Spleen (tissue), 11 donors: Measurements from ENCODE around the gene SKI. TPM values are rescaled to one million over a fixed set of nuclear protein-coding genes. Genes with fewer than 3 reads are reported as not detected.

Experiments used
- DNase-seq: peaks from one replicate; pipeline ENCODE4 v3.0.0-alpha.2; 2020
- H3K27ac ChIP-seq, 8 donors: fragments of 200-600 bp; sonication (generic) in 7 of 8; 1 replicate in 4 of 8; 2 replicates in 4 of 8; pipeline versions ENCODE4 v1.5.0 to v1.8.0; 2016 to 2021; ENCODE audit warnings: inconsistent platforms in 4 of 8, mild to moderate bottlenecking in 4 of 8, moderate library complexity in 1 of 8
- H3K27me3 ChIP-seq, 7 donors: fragments of 200-600 bp; sonication (generic) in 6 of 7; replicated peaks in 1 of 7; 1 replicate in 4 of 7; 2 replicates in 3 of 7; pipeline versions ENCODE4 v1.5.0 to v1.8.0; 2016 to 2021; ENCODE audit warnings: inconsistent platforms in 3 of 7, mild to moderate bottlenecking in 1 of 7
- H3K36me3 ChIP-seq, 6 donors: fragments of 200-600 bp; sonication (generic) in 5 of 6; 1 replicate in 4 of 6; 2 replicates in 2 of 6; pipeline versions ENCODE4 v1.5.0 to v1.8.0; 2016 to 2021; ENCODE audit warnings: inconsistent platforms in 2 of 6
- H3K4me1 ChIP-seq, 6 donors: fragments of 200-600 bp; sonication (generic) in 5 of 6; 1 replicate in 3 of 6; 2 replicates in 3 of 6; pipeline versions ENCODE4 v1.5.0 to v1.8.0; 2016 to 2021; ENCODE audit warnings: inconsistent platforms in 3 of 6
- H3K4me3 ChIP-seq, 8 donors: fragments of 200-600 bp; sonication (generic) in 7 of 8; 1 replicate in 4 of 8; 2 replicates in 4 of 8; pipeline versions ENCODE4 v1.5.0 to v1.8.0; 2016 to 2021; ENCODE audit warnings: inconsistent platforms in 4 of 8, mild to moderate bottlenecking in 4 of 8, moderate library complexity in 2 of 8
- H3K9me3 ChIP-seq, 8 donors: fragments of 200-600 bp; sonication (generic) in 7 of 8; 1 replicate in 4 of 8; 2 replicates in 4 of 8; pipeline versions ENCODE4 v1.5.0 to v1.8.0; 2016 to 2021; ENCODE audit warnings: inconsistent platforms in 4 of 8
- CTCF ChIP-seq, 11 experiments: fragments of 200-600 bp in 7 of 11; fragments of 450-650 bp in 4 of 11; sonication (generic) in 4 of 11; IDR thresholded peaks in 8 of 11; conservative IDR thresholded peaks in 3 of 11; 1 replicate in 7 of 11; 2 replicates in 4 of 11; pipeline versions ENCODE4 v1.4.0 to v1.8.0; 2016 to 2021; ENCODE audit warnings: antibody characterized with exemption in 11 of 11, inconsistent platforms in 4 of 11, mild to moderate bottlenecking in 1 of 11
- POLR2A ChIP-seq, 3 donors: fragments of 450-650 bp; IDR thresholded peaks; one replicate each; pipeline ENCODE4 v1.5.1; 2017; ENCODE audit warnings: antibody characterized with exemption in 3 of 3, mild to moderate bottlenecking in 1 of 3
- POLR2AphosphoS5 ChIP-seq, 3 donors: sonication (generic); formaldehyde crosslinking; IDR thresholded peaks; one replicate each; pipeline ENCODE4 v1.5.1; 2017; ENCODE audit warnings: antibody characterized with exemption in 3 of 3
- WGBS, 5 donors: extraction: QIAGEN DNeasy Blood & Tissue Kit in 3 of 5; methylation state at CpG; one replicate each; pipeline versions ENCODE4 v1.1.5 to v1.1.7; 2013 to 2018; 5-methylcytosine and 5-hydroxymethylcytosine counted together
- intact Hi-C: fragments of 100-400 bp; cut with DNase I; formaldehyde crosslinking; loops from one replicate; pipeline ENCODE4 v1.15.0; 2023; ENCODE audit warnings: low total_unique reads
- polyA plus RNA-seq, 3 donors: library from polyadenylated mRNA; stranded (reverse); fragments of 200-250 nt; gene quantifications; one replicate each; pipeline ENCODE4 v1.2.1, GENCODE V29; 2013
- total RNA-seq, 7 donors: library from RNA; depleted of rRNA in 3 of 7; stranded (reverse); fragments of >200 nt in 3 of 7; fragmentation: NEBNext Ultra II Directional in 4 of 7; extraction: Animal tissue kit (Norgen Biotek cat#: 25700) in 4 of 7; gene quantifications; one replicate each; pipeline versions ENCODE4 v1.1.0 to v1.2.1, GENCODE V29; 2016 to 2021
- donor health status: healthy with polysubstance abuse.
- donor health status: DM: no; HTN: no; CAD: no; lungs with moderate emphysema.
- donor health status: DM: no; HTN: no; CAD: no.
- donor health status: Bipolar disorder and iron deficiency.
- donor health status: healthy.
- donor health status: DM: no; HTN: no; CAD: no.
- donor health status: DM: yes; HTN: yes; CAD: no.

The SKI gene
- total and polyA plus RNA-seq, 10 donors, result 4.4 to 100.0 (median 54.3) TPM

DNA sequence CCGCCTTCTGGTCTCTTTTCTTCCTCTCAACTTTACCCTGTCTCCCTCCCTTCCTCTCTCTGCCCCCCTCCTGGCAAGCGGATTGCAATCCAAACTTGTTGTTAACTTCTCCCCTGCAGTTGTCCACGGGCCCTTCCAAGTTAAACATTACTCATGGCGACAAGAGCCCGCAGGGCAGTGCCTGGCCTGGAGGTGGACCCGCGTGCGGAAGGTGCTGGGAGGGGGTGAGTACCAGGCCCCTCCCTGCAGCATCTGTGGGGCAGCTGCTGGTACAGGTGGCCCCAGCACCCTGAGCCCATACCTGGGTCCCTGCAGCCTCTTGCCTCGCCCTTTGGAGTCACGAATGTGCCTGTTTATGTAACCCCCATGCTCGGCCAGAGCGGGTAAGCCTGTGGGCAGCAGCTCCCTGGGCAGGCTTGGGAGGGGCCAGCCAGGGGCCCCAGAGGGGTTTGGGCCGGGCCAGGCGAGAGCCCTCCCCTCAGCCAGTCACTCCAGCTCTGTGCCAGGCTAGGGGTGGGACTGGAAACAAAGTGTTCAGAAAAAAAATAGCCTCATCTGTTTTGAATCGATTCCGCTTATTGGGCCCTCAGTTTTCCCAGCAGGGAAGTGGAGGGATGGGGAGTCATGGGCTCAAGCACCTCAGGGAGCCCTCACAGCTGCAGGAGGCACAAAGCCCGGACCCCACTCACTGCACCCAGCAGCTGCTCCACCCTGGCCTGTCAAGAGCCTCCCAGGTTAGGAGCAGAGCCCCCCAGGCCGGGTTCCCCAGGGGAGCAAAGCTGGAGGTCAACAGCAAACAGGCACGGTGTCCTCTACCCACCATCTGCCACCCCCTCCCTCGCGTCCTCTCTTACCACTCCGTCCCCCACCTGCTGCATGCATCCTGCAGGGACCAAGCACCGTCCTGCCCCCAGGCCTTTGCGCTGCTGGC is 19.5 kb upstream of the SKI start:
- peaks cover 36 to 84% (median 61%) of the 10 kb centered on the region in 6 donors for H3K4me1 ChIP-seq
- peak overlapping the region; percentile 66 to 91 (median 86) for H3K27ac ChIP-seq
- H3K4me3 ChIP-seq, result no peak overlapping the region
- TF ChIP-seq POLR2AphosphoS5 (IDR thresholded peaks at IDR 0.05), result no peak
- no peak for TF ChIP-seq POLR2A (IDR thresholded peaks at IDR 0.05)
- no peak for TF ChIP-seq CTCF (IDR thresholded peaks at IDR 0.05 in 8 of 11, conservative IDR thresholded peaks at IDR 0.05 in 3 of 11)
- H3K9me3 ChIP-seq, result no peaks in the 10 kb centered on the region
- 72 to 82% (median 79%) methylated on average over 17 to 24 of the region's 24 CpGs for WGBS, 5 donors
- peak; percentile 76 for DNase-seq
- H3K27me3 ChIP-seq, result peaks cover 0 to 16% (median 0%) of the 10 kb centered on the region in 7 donors
- intact Hi-C loops, result no loop called here
- no peaks in the 10 kb centered on the region for H3K36me3 ChIP-seq

- Histone ChIP-seq H3K4me1 (peaks cover 36 to 84% (median 60%) of the 10 kb centered on the region in 6 donors), H3K27ac (peak overlapping the region in 6 of 8 donors; percentile 5 to 91 (median 86)), H3K27me3 (peaks cover 0 to 19% (median 0%) of the 10 kb centered on the region in 7 donors), H3K9me3 (no peaks in the 10 kb centered on the region), H3K4me3 (no peak overlapping the region), H3K36me3 (no peaks in the 10 kb centered on the region)
- peak; percentile 76 for DNase-seq
- 74 to 87% (median 79%) methylated on average over 13 to 18 of the region's 18 CpGs for WGBS, 5 donors
- intact Hi-C loops, result no loop called here
- TF ChIP-seq POLR2AphosphoS5 (IDR thresholded peaks at IDR 0.05) (no peak), CTCF (IDR thresholded peaks at IDR 0.05 in 8 of 11, conservative IDR thresholded peaks at IDR 0.05 in 3 of 11) (no peak), POLR2A (IDR thresholded peaks at IDR 0.05) (no peak)
Observed at GRCh38 chr1:2209400-2210083, 18.6 kb upstream of the SKI start.

- peak; percentile 67 for DNase-seq
- no peaks in the 10 kb centered on the region for H3K9me3 ChIP-seq
- H3K4me3 ChIP-seq, result no peak overlapping the region
- peak overlapping the region in 5 of 8 donors; percentile 5 to 91 (median 87) for H3K27ac ChIP-seq
- H3K27me3 ChIP-seq, result peaks cover 0 to 19% (median 0%) of the 10 kb centered on the region in 7 donors
- intact Hi-C loops, result no loop called here
- peaks cover 36 to 90% (median 65%) of the 10 kb centered on the region in 6 donors for H3K4me1 ChIP-seq
- no peak for TF ChIP-seq CTCF (IDR thresholded peaks at IDR 0.05 in 8 of 11, conservative IDR thresholded peaks at IDR 0.05 in 3 of 11)
- no peak for TF ChIP-seq POLR2A (IDR thresholded peaks at IDR 0.05)
- TF ChIP-seq POLR2AphosphoS5 (IDR thresholded peaks at IDR 0.05), result no peak
- no peaks in the 10 kb centered on the region for H3K36me3 ChIP-seq
- WGBS, 5 donors, result 79 to 90% (median 87%) methylated on average over 18 to 19 of the region's 19 CpGs
Observed at GRCh38 chr1:2210084-2210653, 17.9 kb upstream of the SKI start.
